H1 (cell line): Measurements from ENCODE around the gene ACSF2. TPM values are rescaled to one million over a fixed set of nuclear protein-coding genes. Genes with fewer than 3 reads are reported as not detected.
A peak's percentile ranks its signal among the peaks of the same experiment; 100 is the strongest.

Source experiments
- CTCF ChIA-PET: fragments of 300-600 bp; sonication (Branson Sonifier 250); formaldehyde crosslinking; loops from one replicate; lab custom pipeline; 2021; ENCODE audit not compliant: partially characterized antibody; lab: Charles Lee
- POLR2A ChIA-PET: fragments of 300-600 bp; sonication (Branson Sonifier 250); formaldehyde crosslinking; loops from one replicate; lab custom pipeline; 2021; ENCODE audit warnings: inconsistent platforms; ENCODE audit not compliant: partially characterized antibody; lab: Charles Lee
- DNase-seq, 2 experiments: peaks; one replicate each; pipeline versions ENCODE4 v3.0.0 to v3.0.0-alpha.2; 2010 to 2022; ENCODE audit warnings: low spot score in 2 of 2, low read depth in 1 of 2, mixed read lengths in 1 of 2
- FAIRE-seq: peaks from 2 replicates; lab custom pipeline; 2011; peaks lifted over from hg19 to GRCh38; lab: Jason Lieb, UNC
- H2AFZ ChIP-seq: 2 replicates; pipeline ENCODE4 v1.8.1; 2012; ENCODE audit warnings: low read length, inconsistent platforms
- H2AK5ac ChIP-seq: 2 replicates; pipeline ENCODE4 v1.6.1; 2013; ENCODE audit warnings: low read depth, low read length
- H2BK120ac ChIP-seq: replicated peaks from 2 replicates; pipeline ENCODE3; 2013; ENCODE audit warnings: low read depth, low read length, inconsistent platforms
- H2BK12ac ChIP-seq: 2 replicates; pipeline ENCODE4 v1.6.1; 2013; ENCODE audit warnings: low read depth, low read length
- H2BK15ac ChIP-seq: 2 replicates; pipeline ENCODE4 v1.6.1; 2013; ENCODE audit warnings: low read length
- H2BK20ac ChIP-seq: 2 replicates; pipeline ENCODE4 v1.6.1; 2013; ENCODE audit warnings: low read length
- H2BK5ac ChIP-seq: 2 replicates; pipeline ENCODE4 v1.6.1; 2013; ENCODE audit warnings: low read depth, low read length
- H3K14ac ChIP-seq: 2 replicates; pipeline ENCODE4 v1.6.1; 2013; ENCODE audit warnings: inconsistent platforms; ENCODE audit not compliant: insufficient read length
- H3K18ac ChIP-seq: 2 replicates; pipeline ENCODE4 v1.6.1; 2013; ENCODE audit warnings: low read length; ENCODE audit errors: extremely low read depth
- H3K23ac ChIP-seq: 2 replicates; pipeline ENCODE4 v1.6.1; 2013; ENCODE audit warnings: inconsistent platforms; ENCODE audit not compliant: insufficient read length
- H3K23me2 ChIP-seq: 2 replicates; pipeline ENCODE4 v1.6.1; 2013; ENCODE audit warnings: low read depth, low read length
- H3K27ac ChIP-seq: 2 replicates; pipeline ENCODE4 v1.6.1; 2011; ENCODE audit warnings: low read depth, low read length, inconsistent platforms
- H3K27me3 ChIP-seq, 4 experiments: replicated peaks in 1 of 4; 1 replicate in 1 of 4; 2 replicates in 3 of 4; pipeline versions ENCODE4 v1.6.1 to v1.8.1; 2011 to 2013; ENCODE audit warnings: low read length in 3 of 4, mild to moderate bottlenecking in 3 of 4, inconsistent platforms in 2 of 4, mixed read lengths in 2 of 4, moderate library complexity in 1 of 4; ENCODE audit not compliant: control insufficient read depth in 3 of 4, insufficient read depth in 3 of 4; ENCODE audit errors: extremely low read depth in 1 of 4
- H3K36me3 ChIP-seq, 4 experiments: 2 replicates each; pipeline versions ENCODE4 v1.6.1 to v1.8.1; 2011 to 2013; ENCODE audit warnings: mild to moderate bottlenecking in 4 of 4, low read length in 3 of 4, moderate library complexity in 2 of 4, control low read depth in 1 of 4, inconsistent platforms in 1 of 4; ENCODE audit not compliant: insufficient read depth in 4 of 4, control insufficient read depth in 2 of 4
- H3K4ac ChIP-seq: replicated peaks from 2 replicates; pipeline ENCODE3; 2013; ENCODE audit warnings: low read length, low read depth, mixed read lengths, inconsistent platforms; ENCODE audit not compliant: insufficient read length
- H3K4me1 ChIP-seq, 4 experiments: replicated peaks in 1 of 4; 1 replicate in 1 of 4; 2 replicates in 3 of 4; pipeline versions ENCODE4 v1.6.1 to v1.8.1; 2011 to 2013; ENCODE audit warnings: low read length in 3 of 4, inconsistent platforms in 2 of 4, mixed read lengths in 1 of 4; ENCODE audit not compliant: insufficient read depth in 4 of 4, control insufficient read depth in 3 of 4
- H3K4me2 ChIP-seq, 2 experiments: 2 replicates each; pipeline versions ENCODE4 v1.6.1 to v1.8.1; 2011 to 2013; ENCODE audit warnings: low read depth in 2 of 2, low read length in 2 of 2, control low read depth in 1 of 2, inconsistent platforms in 1 of 2, mild to moderate bottlenecking in 1 of 2; ENCODE audit not compliant: insufficient read depth in 1 of 2
- H3K4me3 ChIP-seq, 4 experiments: fragments of 200-600, 300-600 bp in 1 of 4; sonication (generic), shearing (Covaris generic), sonication (Bioruptor Twin) in 1 of 4; 2 replicates each; pipeline versions ENCODE4 v1.5.1 to v1.8.1; 2011 to 2016; ENCODE audit warnings: low read length in 4 of 4, low read depth in 3 of 4, control low read depth in 2 of 4, inconsistent platforms in 2 of 4, mild to moderate bottlenecking in 2 of 4, mixed read lengths in 1 of 4, moderate library complexity in 1 of 4; ENCODE audit not compliant: insufficient read depth in 2 of 4; ENCODE audit errors: extremely low read depth in 1 of 4
- H3K56ac ChIP-seq: replicated peaks from 2 replicates; pipeline ENCODE3; 2013; ENCODE audit warnings: low read depth, mild to moderate bottlenecking, mixed read lengths, low read length, inconsistent platforms; ENCODE audit not compliant: insufficient read length
- H3K79me1 ChIP-seq: 2 replicates; pipeline ENCODE4 v1.6.1; 2013; ENCODE audit warnings: low read depth, low read length, control low read depth
- H3K79me2 ChIP-seq, 2 experiments: 2 replicates each; pipeline versions ENCODE4 v1.6.1 to v1.8.1; 2012 to 2013; ENCODE audit warnings: low read length in 2 of 2, mild to moderate bottlenecking in 2 of 2, inconsistent platforms in 1 of 2; ENCODE audit not compliant: insufficient read depth in 2 of 2, control insufficient read depth in 1 of 2
- H3K9ac ChIP-seq, 4 experiments: replicated peaks in 1 of 4; 1 replicate in 1 of 4; 2 replicates in 3 of 4; pipeline versions ENCODE4 v1.6.1 to v1.8.1; 2011 to 2013; ENCODE audit warnings: low read depth in 3 of 4, low read length in 3 of 4, control low read depth in 2 of 4, mild to moderate bottlenecking in 2 of 4, moderate library complexity in 2 of 4, inconsistent platforms in 1 of 4; ENCODE audit errors: extremely low read depth in 1 of 4
- H3K9me3 ChIP-seq, 2 experiments: 2 replicates each; pipeline versions ENCODE4 v1.6.1 to v1.8.1; 2012 to 2013; ENCODE audit warnings: mild to moderate bottlenecking in 2 of 2, moderate library complexity in 2 of 2, control low read depth in 1 of 2, inconsistent platforms in 1 of 2, low read depth in 1 of 2, low read length in 1 of 2, mixed read lengths in 1 of 2; ENCODE audit not compliant: insufficient read depth in 2 of 2
- H4K20me1 ChIP-seq, 2 experiments: replicated peaks in 1 of 2; 2 replicates each; pipeline versions ENCODE3 to v1.8.1; 2011 to 2013; ENCODE audit warnings: inconsistent platforms in 2 of 2, low read length in 2 of 2, mild to moderate bottlenecking in 1 of 2; ENCODE audit not compliant: insufficient read depth in 2 of 2, control insufficient read depth in 1 of 2
- H4K5ac ChIP-seq: 2 replicates; pipeline ENCODE4 v1.6.1; 2013; ENCODE audit warnings: low read length, low read depth, mixed read lengths, inconsistent platforms; ENCODE audit not compliant: insufficient read length
- H4K8ac ChIP-seq: 2 replicates; pipeline ENCODE4 v1.8.0; 2013; ENCODE audit warnings: mild to moderate bottlenecking, moderate library complexity, low read length, inconsistent platforms; ENCODE audit not compliant: insufficient read depth; ENCODE audit errors: extremely low read depth
- H4K91ac ChIP-seq: replicated peaks from 2 replicates; pipeline ENCODE3; 2013; ENCODE audit warnings: low read length, mixed read lengths, inconsistent platforms; ENCODE audit not compliant: insufficient read length
- CTCF ChIP-seq, 3 experiments: IDR thresholded peaks; 1 replicate in 2 of 3; 2 replicates in 1 of 3; pipeline versions ENCODE4 v1.5.1 to v1.6.1; 2011; ENCODE audit warnings: low read length in 3 of 3, mild to moderate bottlenecking in 3 of 3, inconsistent platforms in 2 of 3, low read depth in 1 of 3, moderate library complexity in 1 of 3; ENCODE audit not compliant: insufficient read depth in 1 of 3; ENCODE audit errors: control extremely low read depth in 1 of 3
- WGBS, 2 experiments: shearing (Covaris generic) in 1 of 2; methylation state at CpG; one replicate each; pipeline versions ENCODE4 v1.1.6 to v1.1.7; 2013 to 2015; ENCODE audit warnings: low lambda C conversion rate in 2 of 2, mixed read lengths in 2 of 2, inconsistent platforms in 1 of 2, low coverage in 1 of 2, missing lambda C conversion rate in 1 of 2; ENCODE audit not compliant: insufficient replicate concordance in 2 of 2, insufficient coverage in 1 of 2, insufficient read length in 1 of 2; ENCODE audit errors: extremely low coverage in 1 of 2, missing lambda C conversion rate in 1 of 2; 5-methylcytosine and 5-hydroxymethylcytosine counted together
- polyA plus RNA-seq, 7 experiments: library from polyadenylated mRNA; depleted of rRNA in 3 of 7; stranded (reverse) in 5 of 7; unstranded in 2 of 7; fragments of >200 nt in 5 of 7; fragments of 200-250 nt in 2 of 7; gene quantifications; 1 replicate in 5 of 7; 2 replicates in 1 of 7; 4 replicates in 1 of 7; pipeline versions ENCODE4 v1.2.1 to v1.2.3, GENCODE V29; 2011 to 2013; ENCODE audit warnings: missing spikeins in 2 of 7, mixed read lengths in 2 of 7
- total RNA-seq: library from RNA; stranded (reverse); fragmentation: NEBNext Ultra II Directional; extraction: Animal tissue kit (Norgen Biotek cat#: 25700); gene quantifications from 2 replicates; pipeline ENCODE4 v1.2.1, GENCODE V29; 2021

Gene ACSF2
- total and polyA plus RNA-seq, 2 of the 8 experiments (the other 6 are each of a cell fraction or from before 2014, with no cell fraction given), result 14.5 to 16.3 TPM

GRCh38 chr17:50498021-50498874 is 72.2 kb downstream of the ACSF2 start:
- no peak overlapping the region for H4K91ac ChIP-seq
- no peak overlapping the region for H3K9ac ChIP-seq
- no peaks in the 10 kb centered on the region for H4K20me1 ChIP-seq
- no peak overlapping the region for H3K4me2 ChIP-seq
- no peak overlapping the region for H3K4me3 ChIP-seq
- H3K27me3 ChIP-seq, result no peaks in the 10 kb centered on the region
- no peak overlapping the region for H3K56ac ChIP-seq
- H2BK120ac ChIP-seq, result no peak overlapping the region
- no peaks in the 10 kb centered on the region for H3K9me3 ChIP-seq
- H3K27ac ChIP-seq, result no peak overlapping the region
- no peaks in the 10 kb centered on the region for H3K79me1 ChIP-seq
- WGBS, 2 experiments, result 85% methylated on average over 7 of the region's 7 CpGs; no CpG with 5 or more reads in 1 of the 2 experiments
- no peak overlapping the region for H3K4ac ChIP-seq
- peak overlapping the region; percentile 20 for H3K14ac ChIP-seq
- DNase-seq (no peak), FAIRE-seq (no peak)
- H2AK5ac ChIP-seq, result no peak overlapping the region
- H2BK5ac ChIP-seq, result no peak overlapping the region
- no peak overlapping the region for H4K5ac ChIP-seq
- no peaks in the 10 kb centered on the region for H3K79me2 ChIP-seq
- ChIA-PET POLR2A (no interaction called here), CTCF (interaction anchor here (0.6 to 1.1 kb wide), 3 partner anchors 10 to 48 kb away, joined by 3 to 7 read pairs (median 4); no protein-coding TSS in a partner anchor)
- H3K36me3 ChIP-seq, result no peaks in the 10 kb centered on the region
- H4K8ac ChIP-seq, result no peak overlapping the region
- no peak overlapping the region for H3K18ac ChIP-seq
- no peak overlapping the region for H2AFZ ChIP-seq
- no peak overlapping the region for H2BK15ac ChIP-seq
- no peak overlapping the region for H3K23ac ChIP-seq
- H3K23me2 ChIP-seq, result no peaks in the 10 kb centered on the region
- peaks cover 0 to under 1% (median 0%) of the 10 kb centered on the region in 4 experiments; a peak in 1 of 7 replicates for H3K4me1 ChIP-seq
- H2BK20ac ChIP-seq, result no peak overlapping the region
- no peak overlapping the region for H2BK12ac ChIP-seq
- no peak for TF ChIP-seq CTCF (IDR thresholded peaks at IDR 0.05; ENCODE audit: control extremely low read depth in 1 of 3, insufficient read depth in 1 of 3, low read depth in 1 of 3, low read length in 3 of 3)
- TF ChIP-seq, all 59 proteins: peak for 0
